Measurements from ENCODE around the gene FAM3B.

DNA sequence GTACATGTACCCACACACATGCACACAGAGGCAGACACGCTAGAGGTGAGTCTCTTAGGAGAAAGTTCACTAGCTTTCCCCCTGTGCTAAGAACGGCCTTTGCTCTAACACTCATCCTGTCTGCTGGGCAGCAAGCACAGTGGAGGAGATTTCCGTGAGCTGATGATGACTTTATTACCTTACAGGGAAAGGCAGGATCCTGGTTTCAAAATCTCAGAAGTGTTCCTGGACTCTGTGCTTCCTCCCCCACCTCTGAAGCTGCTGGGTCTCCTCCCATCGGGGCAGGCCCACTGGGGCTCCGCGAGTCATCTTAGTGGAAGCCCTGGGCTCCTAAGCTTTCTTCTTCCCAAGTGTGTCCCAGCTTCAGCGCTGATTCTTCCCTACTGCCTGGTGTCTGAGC, 2.7 kb downstream of the FAM3B start:
- TF ChIP-seq, protein P1, sequence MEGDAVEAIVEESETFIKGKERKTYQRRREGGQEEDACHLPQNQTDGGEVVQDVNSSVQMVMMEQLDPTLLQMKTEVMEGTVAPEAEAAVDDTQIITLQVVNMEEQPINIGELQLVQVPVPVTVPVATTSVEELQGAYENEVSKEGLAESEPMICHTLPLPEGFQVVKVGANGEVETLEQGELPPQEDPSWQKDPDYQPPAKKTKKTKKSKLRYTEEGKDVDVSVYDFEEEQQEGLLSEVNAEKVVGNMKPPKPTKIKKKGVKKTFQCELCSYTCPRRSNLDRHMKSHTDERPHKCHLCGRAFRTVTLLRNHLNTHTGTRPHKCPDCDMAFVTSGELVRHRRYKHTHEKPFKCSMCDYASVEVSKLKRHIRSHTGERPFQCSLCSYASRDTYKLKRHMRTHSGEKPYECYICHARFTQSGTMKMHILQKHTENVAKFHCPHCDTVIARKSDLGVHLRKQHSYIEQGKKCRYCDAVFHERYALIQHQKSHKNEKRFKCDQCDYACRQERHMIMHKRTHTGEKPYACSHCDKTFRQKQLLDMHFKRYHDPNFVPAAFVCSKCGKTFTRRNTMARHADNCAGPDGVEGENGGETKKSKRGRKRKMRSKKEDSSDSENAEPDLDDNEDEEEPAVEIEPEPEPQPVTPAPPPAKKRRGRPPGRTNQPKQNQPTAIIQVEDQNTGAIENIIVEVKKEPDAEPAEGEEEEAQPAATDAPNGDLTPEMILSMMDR (IDR thresholded peaks at IDR 0.05; ENCODE audit: poor library complexity, severe bottlenecking) = no peak
- TF ChIP-seq EP300 (conservative IDR thresholded peaks at IDR 0.05; ENCODE audit: poor library complexity, severe bottlenecking) (no peak), EZH2 (IDR thresholded peaks at IDR 0.05; ENCODE audit: borderline replicate concordance, insufficient read depth, low read length, poor library complexity, severe bottlenecking) (no peak), POLR2AphosphoS5 (IDR thresholded peaks at IDR 0.05) (no peak), SMC3 (conservative IDR thresholded peaks at IDR 0.05; ENCODE audit: poor library complexity) (no peak), MXI1 (conservative IDR thresholded peaks at IDR 0.05; ENCODE audit: poor library complexity, severe bottlenecking) (no peak), RAD21 (conservative IDR thresholded peaks at IDR 0.05) (no peak), TAF1 (IDR thresholded peaks at IDR 0.05; ENCODE audit: low read depth) (no peak)
